GM23338 (cell line): Measurements from ENCODE around the gene ABHD16A. TPM values are rescaled to one million over a fixed set of nuclear protein-coding genes. Genes with fewer than 3 reads are reported as not detected.

Experiments
- ATAC-seq: fragments of 200-7000 bp; cut with Tn5 transposase; 3 replicates; pipeline ENCODE4 v1.9.1; 2020
- DNase-seq: peaks from one replicate; pipeline ENCODE4 v3.0.0-alpha.2; 2015; ENCODE audit warnings: low spot score
- H2AFZ ChIP-seq: fragments of 200-600 bp; sonication (generic); 2 replicates; pipeline ENCODE4 v1.8.0; 2016; ENCODE audit warnings: antibody characterized with exemption, mild to moderate bottlenecking, moderate library complexity
- H3F3A ChIP-seq: fragments of 200-600 bp; sonication (generic); replicated peaks from 2 replicates; pipeline ENCODE4 v1.8.0; 2017; ENCODE audit warnings: antibody characterized with exemption, mixed run types, low read depth
- H3K27ac ChIP-seq: fragments of 200-600 bp; sonication (generic); 2 replicates; pipeline ENCODE4 v1.6.1; 2016; ENCODE audit warnings: low read depth
- H3K27me3 ChIP-seq: fragments of 200-600 bp; sonication (generic); 2 replicates; pipeline ENCODE4 v1.8.0; 2016; ENCODE audit warnings: mild to moderate bottlenecking, mixed run types, moderate library complexity; ENCODE audit not compliant: insufficient read depth
- H3K36me3 ChIP-seq: fragments of 200-600 bp; sonication (generic); 2 replicates; pipeline ENCODE4 v1.8.0; 2016; ENCODE audit warnings: mild to moderate bottlenecking; ENCODE audit not compliant: insufficient read depth
- H3K4me1 ChIP-seq: fragments of 200-600 bp; sonication (generic); 2 replicates; pipeline ENCODE4 v1.8.0; 2016; ENCODE audit warnings: mild to moderate bottlenecking, moderate library complexity; ENCODE audit not compliant: insufficient read depth
- H3K4me2 ChIP-seq: fragments of 200-600 bp; sonication (generic); 2 replicates; pipeline ENCODE4 v1.7.1; 2017; ENCODE audit warnings: mixed run types
- H3K4me3 ChIP-seq: fragments of 200-600 bp; sonication (generic); 2 replicates; pipeline ENCODE4 v1.6.1; 2016; ENCODE audit warnings: mixed run types
- H3K79me2 ChIP-seq: fragments of 200-600 bp; sonication (generic); replicated peaks from 2 replicates; pipeline ENCODE4 v1.8.0; 2017; ENCODE audit warnings: mild to moderate bottlenecking; ENCODE audit not compliant: insufficient read depth
- H3K9me2 ChIP-seq: fragments of 200-600 bp; sonication (generic); 2 replicates; pipeline ENCODE4 v1.8.0; 2017; ENCODE audit not compliant: insufficient read depth
- H4K20me1 ChIP-seq: fragments of 200-600 bp; sonication (generic); replicated peaks from 2 replicates; pipeline ENCODE4 v1.8.0; 2017; ENCODE audit warnings: mild to moderate bottlenecking; ENCODE audit not compliant: insufficient read depth
- H3K27ac Mint-ChIP-seq: 2 replicates; pipeline ENCODE4 v1.8.0; 2020; ENCODE audit warnings: inconsistent platforms, mild to moderate bottlenecking, moderate library complexity, mixed read lengths
- H3K27me3 Mint-ChIP-seq: 3 replicates; pipeline ENCODE4 v1.8.0; 2022; ENCODE audit warnings: low read depth, mild to moderate bottlenecking, moderate library complexity, mixed read lengths, inconsistent platforms; ENCODE audit not compliant: insufficient read depth, poor library complexity
- H3K36me3 Mint-ChIP-seq: 3 replicates; pipeline ENCODE4 v1.8.0; 2021; ENCODE audit warnings: low read depth, mild to moderate bottlenecking, inconsistent platforms, moderate library complexity, mixed read lengths
- H3K4me1 Mint-ChIP-seq: 3 replicates; pipeline ENCODE4 v1.8.0; 2020; ENCODE audit warnings: mild to moderate bottlenecking, inconsistent platforms, mixed read lengths
- H3K4me3 Mint-ChIP-seq: 3 replicates; pipeline ENCODE4 v1.8.0; 2021; ENCODE audit warnings: moderate library complexity, mild to moderate bottlenecking, inconsistent platforms, mixed read lengths
- H3K9me3 Mint-ChIP-seq: 3 replicates; pipeline ENCODE4 v1.8.0; 2020; ENCODE audit warnings: moderate library complexity, mild to moderate bottlenecking, inconsistent platforms, mixed read lengths
- CREB1 ChIP-seq: fragments of 250-450 bp; sonication (Bioruptor Pico); IDR thresholded peaks from 2 replicates; pipeline ENCODE4 v1.5.0; 2020; ENCODE audit warnings: low read depth, mild to moderate bottlenecking, moderate library complexity
- CTCF ChIP-seq, 2 experiments: fragments of 200-600 bp in 1 of 2; sonication (generic) in 1 of 2; conservative IDR thresholded peaks; 2 replicates each; pipeline versions ENCODE4 v1.5.1 to v1.6.1; 2016 to 2017; ENCODE audit warnings: antibody characterized with exemption in 2 of 2, low read depth in 2 of 2, mild to moderate bottlenecking in 2 of 2, moderate library complexity in 1 of 2
- ETS1 ChIP-seq: IDR thresholded peaks from 2 replicates; pipeline ENCODE4 v1.6.1; 2016; ENCODE audit warnings: antibody characterized with exemption
- NANOG ChIP-seq: IDR thresholded peaks from 2 replicates; pipeline ENCODE4 v1.6.1; 2016; ENCODE audit warnings: antibody characterized with exemption, borderline replicate concordance
- REST ChIP-seq: IDR thresholded peaks from one replicate; pipeline ENCODE4 v1.6.1; 2018; ENCODE audit warnings: antibody characterized with exemption; ENCODE audit not compliant: unreplicated experiment
- STAT1 ChIP-seq: IDR thresholded peaks from one replicate; pipeline ENCODE4 v1.6.1; 2016; ENCODE audit warnings: antibody characterized with exemption; ENCODE audit not compliant: unreplicated experiment
- ZNF331 ChIP-seq: fragments of 250-450 bp; sonication (Bioruptor Pico); IDR thresholded peaks from 2 replicates; pipeline ENCODE4 v1.5.0; 2020; ENCODE audit warnings: low read depth, mild to moderate bottlenecking, moderate library complexity
- ZNF462 ChIP-seq: fragments of 250-450 bp; sonication (Bioruptor Pico); IDR thresholded peaks from 2 replicates; pipeline ENCODE4 v1.5.0; 2020; ENCODE audit warnings: mild to moderate bottlenecking, moderate library complexity
- polyA plus RNA-seq: library from polyadenylated mRNA; unstranded; fragments of >200 nt; fragmentation: Nextera tagmentation; extraction: Ambion mirVana; gene quantifications from 2 replicates; pipeline ENCODE4 v1.2.1, GENCODE V29; 2016
- total RNA-seq: library from RNA; depleted of rRNA; stranded (reverse); fragments of >200 nt; shearing (Covaris generic); gene quantifications from 2 replicates; pipeline ENCODE4 v1.2.3, GENCODE V29; 2014

The ABHD16A gene
- total and polyA plus RNA-seq, 2 experiments from 2014 or later: 26.9 to 37.0 TPM

- TF ChIP-seq CTCF (conservative IDR thresholded peaks at IDR 0.05; ENCODE audit: low read depth in 2 of 2) (no peak), NANOG (no peak), ETS1 (no peak)
Measured at GRCh38 chr6:31733734-31734133, 30.6 kb upstream of the ABHD16A start (continued).

GRCh38 chr6:31732029-31732428 is 28.9 kb upstream of the ABHD16A start:
- Histone ChIP-seq H3K4me3 (no peak overlapping the region), H3F3A (peaks cover 52% of the 10 kb centered on the region), H3K4me1 (peaks cover 26% of the 10 kb centered on the region), H3K79me2 (peaks cover 27% of the 10 kb centered on the region), H2AFZ (no peak overlapping the region), H3K4me2 (no peak overlapping the region), H3K27me3 (peaks cover 8% of the 10 kb centered on the region; the same call in 1 of the 2 replicates), H4K20me1 (peaks cover 11% of the 10 kb centered on the region; the same call in 1 of the 2 replicates), H3K27ac (no peak overlapping the region), H3K36me3 (peaks cover 29% of the 10 kb centered on the region), H3K9me2 (no peaks in the 10 kb centered on the region)
- peaks cover 22% of the 10 kb centered on the region for H3K27me3 Mint-ChIP-seq
- DNase-seq (no peak), ATAC-seq (no peak)
- no peak overlapping the region for H3K4me3 Mint-ChIP-seq
- peaks cover 36% of the 10 kb centered on the region for H3K4me1 Mint-ChIP-seq
- TF ChIP-seq STAT1: no peak
- TF ChIP-seq CTCF (conservative IDR thresholded peaks at IDR 0.05; ENCODE audit: low read depth in 2 of 2): no peak
- TF ChIP-seq CREB1 (CRISPR knock-in tag): no peak
- TF ChIP-seq REST: no peak
- no peak for TF ChIP-seq ZNF331 (CRISPR knock-in tag)
- TF ChIP-seq ETS1: no peak
- TF ChIP-seq ZNF462 (CRISPR knock-in tag): no peak
- H3K27ac Mint-ChIP-seq: no peak overlapping the region
- no peaks in the 10 kb centered on the region for H3K9me3 Mint-ChIP-seq
- peaks cover 51% of the 10 kb centered on the region for H3K36me3 Mint-ChIP-seq
